Caki2 (cell line): ENCODE measurements around the gene PXN. TPM values are rescaled to one million over a fixed set of nuclear protein-coding genes. Genes with fewer than 3 reads are reported as not detected.

Experiments
- DNase-seq: peaks from one replicate; pipeline ENCODE4 v3.0.0-alpha.2; 2015; ENCODE audit warnings: low read depth
- in situ Hi-C: cut with HindIII; loops from 2 replicates; pipeline ENCODE4 v1.10.0; 2016; ENCODE audit warnings: low sequenced_read_pairs, low pct_unique_long_range_greater_than_20kb, mixed read lengths
- total RNA-seq: library from RNA; depleted of rRNA; stranded (reverse); fragments of >200 nt; shearing (Covaris generic); gene quantifications from 2 replicates; pipeline ENCODE4 v1.2.3, GENCODE V29; 2014; ENCODE audit warnings: low replicate concordance; rRNA removed

The PXN gene
- 8.2 and 28.8 TPM in 2 replicates for total RNA-seq

DNA sequence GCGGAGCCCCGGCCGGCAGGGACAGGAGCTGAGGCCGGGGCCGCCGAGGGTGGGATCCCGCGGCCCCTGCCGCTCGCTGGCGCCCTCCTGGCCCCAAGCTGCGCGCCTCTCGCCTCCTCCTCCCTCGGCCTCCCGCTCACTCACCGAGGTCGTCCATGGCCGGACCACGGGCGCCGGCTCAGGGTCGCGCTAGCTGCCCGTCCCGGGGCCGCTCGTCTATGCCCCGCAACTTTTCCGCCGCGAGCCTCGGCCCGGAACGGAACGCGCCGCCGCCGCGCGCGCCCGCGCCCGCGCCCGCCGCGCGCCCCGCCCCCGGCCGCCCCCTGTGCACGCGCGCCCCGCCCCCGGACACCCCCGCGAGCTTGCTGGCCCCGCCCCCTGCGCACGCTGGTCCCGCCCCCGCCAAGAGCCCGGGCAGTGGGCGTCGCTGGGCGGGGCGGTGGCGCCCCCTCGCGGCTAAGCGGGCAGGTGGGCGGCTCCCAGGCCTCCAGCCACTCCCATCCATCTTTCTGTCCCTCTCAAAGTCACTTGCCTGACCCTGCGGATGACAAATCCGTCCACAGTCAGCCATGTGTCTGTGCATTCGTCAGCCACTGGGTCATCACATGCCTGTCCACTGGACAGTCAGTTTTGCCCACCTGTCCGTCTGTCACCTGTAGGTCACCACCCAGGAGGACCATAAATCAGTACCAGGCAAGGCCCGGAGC lies at the start of gene PXN:
Gene PXN, minus strand, starts transcription at position 258 of the 707 bp plus-strand sequence. Its CDS starts 101 bp downstream, at position 157.
- DNase-seq, result peak; percentile 82
- in situ Hi-C loops, result no loop called here

- no peak for DNase-seq
- in situ Hi-C loops, result no loop called here
Measured at GRCh38 chr12:120314220-120314619, 48.7 kb upstream of the PXN start.

- DNase-seq, result peak; percentile 84
- in situ Hi-C loops, result no loop called here
Measured at GRCh38 chr12:120301962-120302815, 36.7 kb upstream of the PXN start, which contains the start of gene SIRT4. Gene SIRT4, plus strand, starts transcription at chr12:120302321. Its CDS starts 1,241 bp downstream, at chr12:120303562.

DNA sequence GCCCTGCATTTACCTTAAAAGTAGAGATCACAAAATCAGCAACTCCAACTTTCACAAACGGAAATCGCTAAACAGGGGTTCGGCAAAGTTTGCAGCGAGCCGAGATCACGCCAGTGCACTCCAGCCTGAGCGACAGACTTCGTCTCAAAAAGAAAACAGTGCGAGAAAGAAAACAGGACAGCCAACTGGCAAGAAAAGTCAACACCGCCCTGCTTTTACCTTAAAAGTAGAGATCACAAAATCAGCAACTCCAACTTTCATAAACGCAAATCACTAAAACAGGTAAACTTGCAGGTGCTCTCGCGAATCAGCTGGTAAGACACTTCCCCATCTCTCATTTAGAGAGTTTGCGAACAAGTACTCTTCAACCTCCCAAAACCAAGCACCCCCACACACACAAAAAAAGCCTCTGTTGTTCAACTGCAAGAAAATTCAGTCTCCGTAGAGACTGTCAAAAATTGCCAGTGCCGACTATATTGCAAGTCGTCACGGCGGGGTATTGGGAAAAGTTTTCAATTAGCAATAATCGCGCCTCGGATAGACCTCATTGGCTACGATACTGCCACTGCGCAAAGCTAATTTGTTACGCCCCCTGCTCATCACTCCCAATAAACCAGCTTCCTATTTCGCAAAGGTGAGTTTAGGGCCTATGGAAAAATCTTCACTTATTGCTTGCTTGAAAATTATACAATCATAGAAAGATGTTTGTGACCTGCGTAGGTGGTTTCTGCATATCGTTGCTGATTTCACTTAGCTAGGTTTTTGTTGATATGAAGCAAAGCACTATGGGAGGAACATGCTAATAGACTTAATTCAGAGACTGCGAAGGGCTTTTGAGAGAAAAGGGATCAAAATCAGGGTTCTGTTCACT lies 27.4 kb upstream of the PXN start, which contains the start of gene RNU4-1:
Gene RNU4-1, minus strand, starts transcription at position 577 of the 871 bp plus-strand sequence.
- in situ Hi-C loops, result no loop called here
- DNase-seq, result peak; percentile 97

GRCh38 chr12:120292411-120292660 lies 26.8 kb upstream of the PXN start:
- DNase-seq, result no peak
- in situ Hi-C loops, result no loop called here

DNA sequence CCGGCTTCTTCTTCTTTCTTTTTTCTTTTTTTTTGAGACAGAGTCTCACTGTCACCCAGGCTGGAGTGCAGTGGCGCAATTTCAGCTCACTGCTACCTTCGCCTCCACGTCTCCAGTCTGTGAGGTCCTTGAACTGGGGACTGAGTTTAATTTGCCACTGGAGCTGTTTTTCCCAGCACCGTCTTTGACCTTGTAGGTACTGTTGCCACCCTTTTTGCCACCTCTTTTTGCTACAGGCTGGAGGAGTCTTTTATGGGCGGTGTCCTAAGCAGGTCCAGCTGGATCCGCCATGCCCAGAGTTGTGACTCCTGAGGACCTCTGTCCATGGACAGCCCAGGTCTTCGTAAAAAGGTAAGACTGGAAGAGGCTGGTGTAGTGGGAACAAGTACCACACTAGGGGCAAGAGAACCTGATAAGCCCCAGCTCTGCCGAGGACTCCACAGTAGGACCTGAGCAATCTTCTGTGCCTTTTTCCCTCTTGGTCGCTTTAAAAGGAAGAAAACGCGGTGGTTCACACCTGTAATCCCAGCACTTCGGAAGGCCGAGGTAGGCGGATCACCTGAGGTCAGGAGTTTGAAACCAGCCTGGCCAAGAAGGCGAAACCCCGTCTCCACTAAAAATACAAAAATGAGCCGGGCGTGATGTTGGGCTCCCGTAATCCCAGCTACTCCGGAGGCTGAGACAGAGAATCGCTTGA lies 25.2 kb upstream of the PXN start:
- no peak for DNase-seq
- in situ Hi-C loops, result no loop called here

GRCh38 chr12:120287491-120287890 lies 22.0 kb upstream of the PXN start:
- in situ Hi-C loops, result no loop called here

GRCh38 chr12:120286768-120287490 lies 21.4 kb upstream of the PXN start:
- DNase-seq, result no peak
- in situ Hi-C loops, result no loop called here

More at GRCh38 chr12:120287491-120287890, 22.0 kb upstream of the PXN start:
- DNase-seq, result no peak

GRCh38 chr12:120284381-120284780 lies 18.9 kb upstream of the PXN start:
- no peak for DNase-seq
- in situ Hi-C loops, result no loop called here

DNA sequence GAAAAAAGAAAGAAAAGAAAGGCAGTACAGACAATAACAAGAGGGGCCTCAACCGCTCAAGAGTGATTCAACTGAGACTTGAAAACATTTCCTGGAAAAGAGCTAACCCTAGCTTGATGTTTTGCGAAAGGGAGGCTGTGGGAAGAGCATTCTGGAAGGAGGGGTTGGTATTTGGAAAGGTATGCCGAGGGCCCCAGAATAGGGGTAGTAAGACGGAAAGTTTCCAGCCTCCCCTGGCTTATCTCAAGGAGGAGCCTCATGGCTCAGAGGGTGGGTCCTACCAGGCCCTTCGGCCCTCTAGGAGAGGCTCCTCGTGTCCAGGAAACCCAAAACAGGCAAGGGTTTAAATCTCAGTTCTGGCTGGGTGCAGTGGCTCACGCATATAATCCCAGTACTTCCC lies 17.8 kb upstream of the PXN start:
- no peak for DNase-seq
- in situ Hi-C loops, result no loop called here

DNA sequence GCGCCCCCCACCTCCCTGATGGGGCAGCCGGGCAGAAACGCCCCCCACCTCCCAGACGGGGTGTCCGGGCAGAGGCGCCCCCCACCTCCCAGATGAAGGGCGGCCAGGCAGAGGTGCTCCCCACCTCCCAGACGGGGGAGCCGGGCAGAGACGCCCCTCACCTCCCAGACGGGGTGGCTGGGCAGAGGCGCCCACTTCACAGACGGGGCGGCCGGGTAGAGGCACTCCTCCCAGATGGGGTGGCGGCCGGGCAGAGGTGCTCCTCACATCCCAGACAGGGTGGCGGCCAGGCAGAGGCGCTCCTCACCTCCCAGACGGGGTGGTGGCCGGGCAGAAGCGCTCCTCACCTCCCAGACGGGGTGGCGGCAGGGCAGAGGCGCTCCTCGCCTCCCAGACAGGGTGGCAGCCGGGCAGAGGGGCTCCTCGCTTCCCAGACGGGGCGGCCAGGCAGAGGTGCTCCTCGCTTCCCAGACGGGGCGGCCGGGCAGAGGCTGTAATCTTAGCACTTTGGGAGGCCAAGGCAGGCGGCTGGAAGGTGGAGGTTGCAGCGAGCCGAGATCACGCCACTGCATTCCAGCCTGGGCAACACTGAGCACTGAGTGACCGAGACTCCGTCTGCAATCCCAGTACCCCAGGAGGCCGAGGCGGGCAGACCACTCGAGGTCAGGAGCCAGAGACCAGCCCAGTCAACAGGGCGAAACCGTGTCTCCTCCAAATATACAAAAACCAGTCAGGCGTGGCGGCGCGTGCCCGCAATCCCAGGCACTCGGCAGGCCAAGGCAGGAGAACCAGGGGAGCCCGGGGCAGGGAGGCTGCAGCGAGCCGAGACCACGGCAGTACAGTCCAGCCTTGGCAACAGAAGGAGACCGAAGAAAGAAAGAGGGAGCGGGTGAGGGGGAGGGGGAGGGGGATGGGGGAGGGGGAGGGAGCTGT lies 12.9 kb upstream of the PXN start:
- DNase-seq, result no peak
- in situ Hi-C loops, result no loop called here

DNA sequence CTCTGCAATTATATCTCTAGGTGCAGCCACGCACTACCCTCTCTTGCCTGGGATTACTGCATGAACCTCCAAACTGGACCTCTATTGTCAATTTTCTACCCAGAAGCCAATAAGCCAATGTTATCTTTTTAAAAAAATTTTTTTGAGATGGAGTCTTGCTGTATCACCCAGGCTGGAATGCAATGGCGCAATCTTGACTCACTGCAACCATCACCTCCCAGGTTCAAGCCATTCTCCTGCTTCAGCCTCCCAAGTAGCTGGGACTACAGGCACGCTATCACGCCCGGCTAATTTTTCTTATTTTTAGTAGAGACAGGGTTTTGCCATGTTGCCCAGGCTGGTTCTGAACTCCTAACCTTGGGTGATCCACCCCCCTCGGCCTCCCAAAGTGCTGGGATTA lies 11.2 kb upstream of the PXN start:
- in situ Hi-C loops, result no loop called here
- no peak for DNase-seq

GRCh38 chr12:120267736-120268135 lies 2.2 kb upstream of the PXN start:
- in situ Hi-C loops, result no loop called here

GRCh38 chr12:120266180-120266870 lies 795 bp upstream of the PXN start:
- no peak for DNase-seq
- in situ Hi-C loops, result no loop called here

More at GRCh38 chr12:120267736-120268135, 2.2 kb upstream of the PXN start:
- no peak for DNase-seq

DNA sequence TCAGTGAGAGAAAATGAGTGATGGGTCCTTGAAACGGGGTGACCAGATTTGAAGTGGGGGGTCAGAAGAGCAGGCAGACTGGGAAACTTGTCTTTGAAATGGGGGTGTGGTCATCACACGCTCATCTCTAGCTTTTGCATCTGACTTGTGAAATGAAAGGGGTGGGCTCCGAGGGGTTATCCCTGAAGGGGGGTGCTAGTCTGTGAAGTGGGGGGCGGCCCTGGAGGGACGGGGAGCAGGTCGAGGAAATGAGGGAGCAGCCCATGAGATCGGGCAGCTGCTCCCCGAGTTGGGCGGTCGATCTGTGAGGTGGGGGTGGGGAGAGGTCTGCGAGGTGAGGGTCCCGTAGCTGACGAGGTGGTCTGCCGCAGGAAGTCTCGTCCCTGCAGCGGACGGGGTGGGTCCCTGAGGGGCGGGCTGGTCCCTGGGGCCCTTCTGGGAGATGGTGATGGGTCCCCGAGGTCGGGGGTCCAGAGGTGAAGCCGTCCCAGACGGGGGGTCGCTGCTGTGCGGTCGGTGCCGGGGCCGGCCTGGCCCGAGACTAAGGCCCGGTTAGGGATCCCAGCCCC lies 542 bp downstream of the PXN start:
- in situ Hi-C loops, result no loop called here
- DNase-seq, result no peak
